Brain microvascular endothelial cell (primary cell): ENCODE data around the gene MUC3A.
"Not testable (repeated sequence)": the region's sequence is repeated elsewhere in the genome, so short reads cannot be mapped to it uniquely, and the experiment has no call there.

Source experiments
- DNase-seq: peaks from one replicate; pipeline ENCODE4 v3.0.0-alpha.2; 2020
- H3K27ac ChIP-seq: fragments of 250-450 bp; sonication (Bioruptor Pico); 2 replicates; pipeline ENCODE4 v1.5.1; 2020; ENCODE audit warnings: mild to moderate bottlenecking, moderate library complexity
- H3K27me3 ChIP-seq: fragments of 250-450 bp; sonication (Bioruptor Pico); replicated peaks from 2 replicates; pipeline ENCODE4 v1.5.1; 2020; ENCODE audit warnings: mild to moderate bottlenecking
- H3K36me3 ChIP-seq: fragments of 250-450 bp; sonication (Bioruptor Pico); replicated peaks from 2 replicates; pipeline ENCODE4 v1.5.1; 2020; ENCODE audit warnings: mild to moderate bottlenecking
- H3K4me3 ChIP-seq: 2 replicates; pipeline ENCODE4 v1.5.1; 2011; ENCODE audit warnings: low read depth, mild to moderate bottlenecking, control low read depth, low read length, moderate library complexity
- CTCF ChIP-seq: IDR thresholded peaks from 2 replicates; pipeline ENCODE4 v1.5.1; 2011; ENCODE audit warnings: low read depth, mild to moderate bottlenecking, moderate library complexity, low read length, control low read depth, inconsistent platforms; ENCODE audit errors: missing control alignments
- in situ Hi-C: cut with HindIII; loops from 2 replicates; pipeline ENCODE4 v1.10.0; 2017; ENCODE audit warnings: low sequenced_read_pairs, low pct_ligation_motif_present

Gene MUC3A

GRCh38 chr7:100929808-100930174, 19.5 kb upstream of the MUC3A start:
- Histone ChIP-seq H3K27ac (no peak overlapping the region), H3K4me3 (no peak overlapping the region), H3K27me3 (no peaks in the 10 kb centered on the region), H3K36me3 (no peaks in the 10 kb centered on the region)
- DNase-seq: no peak
- in situ Hi-C loops: no loop called here
- no peak for TF ChIP-seq CTCF

- in situ Hi-C loops: no loop called here
- DNase-seq: no peak
- Histone ChIP-seq H3K27ac (no peak overlapping the region), H3K36me3 (no peaks in the 10 kb centered on the region), H3K4me3 (no peak overlapping the region), H3K27me3 (no peaks in the 10 kb centered on the region)
- TF ChIP-seq CTCF: no peak
Measured at GRCh38 chr7:100933734-100934133, 15.6 kb upstream of the MUC3A start.

GRCh38 chr7:100935381-100935780, 14.0 kb upstream of the MUC3A start:
- in situ Hi-C loops, H3K36me3 ChIP-seq, DNase-seq, H3K27ac ChIP-seq, H3K27me3 ChIP-seq, H3K4me3 ChIP-seq: not testable (repeated sequence)

GRCh38 chr7:100936167-100936566, 13.2 kb upstream of the MUC3A start:
- DNase-seq, H3K27me3 ChIP-seq, in situ Hi-C loops, H3K4me3 ChIP-seq, H3K27ac ChIP-seq, H3K36me3 ChIP-seq: not testable (repeated sequence)

GRCh38 chr7:100942045-100942774, 7.1 kb upstream of the MUC3A start:
- in situ Hi-C loops: no loop called here
- no peak for TF ChIP-seq CTCF
- Histone ChIP-seq H3K27me3 (no peaks in the 10 kb centered on the region), H3K4me3 (no peak overlapping the region), H3K27ac (no peak overlapping the region), H3K36me3 (no peaks in the 10 kb centered on the region)
- DNase-seq: no peak

GRCh38 chr7:100943693-100944092, 5.6 kb upstream of the MUC3A start:
- no peak overlapping the region for H3K4me3 ChIP-seq
- no peak overlapping the region for H3K27ac ChIP-seq
- in situ Hi-C loops: no loop called here
- no peak for TF ChIP-seq CTCF
- no peak for DNase-seq
- no peaks in the 10 kb centered on the region for H3K27me3 ChIP-seq
- H3K36me3 ChIP-seq: no peaks in the 10 kb centered on the region

GRCh38 chr7:100944138-100944537, 5.2 kb upstream of the MUC3A start:
- H3K4me3 ChIP-seq: no peak overlapping the region
- H3K36me3 ChIP-seq: no peaks in the 10 kb centered on the region
- no peak overlapping the region for H3K27ac ChIP-seq
- no peaks in the 10 kb centered on the region for H3K27me3 ChIP-seq
- TF ChIP-seq CTCF: no peak
- DNase-seq: no peak
- in situ Hi-C loops: no loop called here
